H4 (cell line): ENCODE results near the gene PHEX. TPM values are rescaled to one million over a fixed set of nuclear protein-coding genes. Genes with fewer than 3 reads are reported as not detected.

Source experiments
- DNase-seq: peaks from one replicate; pipeline ENCODE4 v3.0.0-alpha.2; 2015; ENCODE audit warnings: low spot score
- total RNA-seq: library from RNA; depleted of rRNA; stranded (reverse); fragments of >200 nt; shearing (Covaris generic); gene quantifications from 2 replicates; pipeline ENCODE4 v1.2.3, GENCODE V29; 2014

PHEX gene
- total RNA-seq, 1 experiment from 2014 or later = 0.85 TPM

DNA sequence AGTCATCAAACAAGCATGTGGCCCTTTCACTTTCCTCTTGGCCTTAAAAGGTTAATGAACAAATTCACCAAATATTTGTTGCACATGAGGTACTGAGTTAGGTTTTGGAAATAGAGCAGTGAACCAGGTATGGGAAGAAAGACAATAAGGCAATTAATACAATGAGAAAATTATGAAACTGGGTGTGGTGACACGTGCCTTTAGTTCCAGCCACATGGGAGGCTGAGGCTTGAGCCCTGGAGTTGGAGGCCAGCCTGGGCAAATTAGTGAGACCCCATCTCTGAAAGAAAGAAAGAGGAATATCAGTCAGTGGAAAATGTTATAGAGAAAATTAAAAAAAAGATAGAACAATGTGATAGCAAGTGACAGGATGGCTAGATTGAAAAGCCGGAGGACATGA is 8.1 kb downstream of the PHEX start:
- no peak for DNase-seq

DNA sequence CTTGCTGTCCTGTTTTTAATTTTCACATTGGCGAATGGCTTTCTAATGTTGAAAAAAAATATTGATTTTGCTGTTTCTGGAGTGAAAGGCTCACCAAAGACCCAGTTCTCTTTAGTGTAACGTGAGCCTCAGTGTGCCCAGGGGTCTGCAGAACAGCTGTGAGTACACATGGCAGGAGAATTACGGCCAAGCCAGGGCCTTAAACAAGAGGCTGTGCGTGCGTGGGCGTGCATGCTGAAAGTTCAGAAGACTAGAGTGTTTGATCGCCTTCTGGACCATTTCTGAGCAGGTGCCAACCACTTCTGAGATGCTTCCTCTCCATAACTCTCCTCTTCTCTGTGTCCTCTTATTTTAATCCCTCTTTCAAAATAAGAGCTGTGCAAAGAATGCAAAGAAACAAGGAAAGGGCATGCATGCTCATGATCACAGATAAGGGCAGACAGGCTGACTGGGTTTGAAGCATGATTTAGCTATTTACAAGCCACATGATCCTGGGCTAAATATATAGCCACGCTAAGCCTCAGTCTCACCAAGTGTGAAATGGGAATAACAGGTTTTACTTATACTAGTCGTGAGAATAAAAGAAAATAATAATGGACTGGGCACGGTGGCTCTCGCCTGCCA is 9.9 kb downstream of the PHEX start:
- DNase-seq = no peak

DNA sequence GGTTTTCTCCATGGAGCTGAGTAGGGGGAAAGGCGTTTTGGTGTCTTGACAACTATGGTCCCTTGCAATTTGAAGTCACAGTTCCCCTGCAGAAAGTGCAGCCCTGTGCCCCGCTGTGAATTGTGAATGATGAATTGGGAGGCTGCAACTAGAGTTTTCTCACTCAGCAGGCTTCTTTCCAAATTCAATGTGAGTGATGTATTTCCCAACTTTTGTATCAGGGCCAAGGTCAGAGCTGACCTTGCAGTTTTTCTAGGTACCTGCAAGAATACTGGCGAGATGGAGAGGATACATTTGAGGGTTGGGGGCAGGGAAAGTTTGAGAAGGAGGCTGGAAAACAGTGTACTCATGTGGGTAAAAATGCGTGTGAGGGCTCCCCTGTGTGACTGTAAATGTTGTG is 11.7 kb downstream of the PHEX start:
- no peak for DNase-seq

- DNase-seq = no peak
Measured at GRCh38 chrX:22047468-22047867, 15.3 kb downstream of the PHEX start.

- no peak for DNase-seq
Measured at GRCh38 chrX:22053481-22053880, 21.4 kb downstream of the PHEX start.

- DNase-seq = no peak
Measured at GRCh38 chrX:22056235-22056634, 24.1 kb downstream of the PHEX start.

DNA sequence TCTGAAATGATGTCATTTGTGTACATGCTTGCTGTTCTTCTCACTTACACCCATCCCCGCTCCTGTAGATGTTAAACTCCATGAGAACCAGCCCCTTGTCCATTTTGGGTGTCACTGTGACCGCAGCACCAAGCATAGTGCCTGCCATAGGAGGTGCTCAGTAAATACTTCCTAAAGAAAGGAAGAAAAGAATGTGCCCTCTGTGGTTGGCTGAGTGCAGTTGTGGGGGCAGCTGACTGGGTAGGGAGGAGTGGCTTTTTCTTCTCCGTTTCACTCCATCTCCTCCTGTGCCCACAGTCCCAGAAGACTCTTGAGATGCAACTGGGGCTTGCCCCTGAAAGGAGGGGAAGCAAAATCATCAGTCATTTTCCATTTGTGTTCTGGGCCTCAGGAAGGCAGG is 25.5 kb downstream of the PHEX start:
- no peak for DNase-seq

GRCh38 chrX:22059775-22060174 is 27.6 kb downstream of the PHEX start:
- no peak for DNase-seq

- DNase-seq = no peak
Measured at GRCh38 chrX:22060415-22061280, 28.5 kb downstream of the PHEX start.

DNA sequence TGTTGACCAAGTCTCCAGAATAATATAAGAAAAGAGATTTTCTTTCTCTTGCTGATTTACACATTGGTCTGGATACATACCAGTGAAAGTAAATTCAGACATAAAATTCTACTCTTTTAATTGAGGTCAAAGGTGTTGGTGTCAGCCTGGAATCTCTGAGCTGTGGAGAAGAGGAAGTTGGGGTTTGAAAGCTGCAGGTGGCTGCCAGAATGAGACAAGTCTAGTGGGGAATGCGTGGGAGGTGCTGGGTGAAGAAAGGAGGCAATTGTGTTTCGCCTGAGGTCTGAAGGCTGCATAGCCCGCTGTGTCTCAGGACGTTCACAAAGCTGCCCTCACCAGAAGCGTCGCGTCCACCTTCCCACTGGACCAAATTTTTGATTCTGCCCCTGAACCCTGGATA is 31.2 kb downstream of the PHEX start:
- DNase-seq = no peak

GRCh38 chrX:22069586-22069985 is 37.5 kb downstream of the PHEX start:
- no peak for DNase-seq

DNA sequence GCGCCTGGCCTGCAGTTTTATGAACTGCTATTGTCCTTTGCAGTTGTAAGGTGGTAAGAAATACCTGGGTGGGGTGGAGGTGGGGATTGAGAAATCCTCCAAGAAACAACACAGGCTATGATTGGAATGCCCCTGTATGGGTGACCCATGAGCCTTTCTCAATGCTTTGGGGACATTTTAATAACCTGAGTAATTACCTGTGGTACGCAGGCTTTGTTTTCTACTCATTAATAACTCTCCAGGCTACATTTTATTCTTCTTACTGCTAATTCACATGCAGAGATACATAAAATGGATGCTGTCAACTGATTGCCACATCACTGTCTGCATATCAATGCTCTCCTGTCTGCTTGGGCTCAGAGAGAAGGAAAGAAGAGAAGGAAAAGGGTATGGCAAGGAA is 41.8 kb downstream of the PHEX start:
- DNase-seq = no peak

DNA sequence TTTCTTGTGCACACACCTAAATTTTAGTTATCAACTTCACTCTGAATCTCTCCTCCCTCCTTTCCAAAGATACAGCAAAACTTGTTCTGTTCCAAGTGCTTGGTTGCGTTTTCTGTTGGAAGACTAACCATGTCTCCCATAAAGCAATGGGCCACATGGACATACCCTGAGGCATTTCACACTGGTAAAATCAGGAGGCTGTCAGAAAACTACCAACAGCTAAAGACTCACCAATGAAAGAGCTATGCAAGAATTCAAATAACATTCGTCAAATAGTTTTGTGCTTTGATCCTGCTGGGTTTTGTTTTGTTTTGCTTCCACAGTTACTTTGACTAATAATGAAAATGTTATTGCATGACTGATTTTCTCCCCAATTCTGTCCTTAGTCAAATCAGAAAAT is 46.0 kb downstream of the PHEX start:
- DNase-seq = no peak

DNA sequence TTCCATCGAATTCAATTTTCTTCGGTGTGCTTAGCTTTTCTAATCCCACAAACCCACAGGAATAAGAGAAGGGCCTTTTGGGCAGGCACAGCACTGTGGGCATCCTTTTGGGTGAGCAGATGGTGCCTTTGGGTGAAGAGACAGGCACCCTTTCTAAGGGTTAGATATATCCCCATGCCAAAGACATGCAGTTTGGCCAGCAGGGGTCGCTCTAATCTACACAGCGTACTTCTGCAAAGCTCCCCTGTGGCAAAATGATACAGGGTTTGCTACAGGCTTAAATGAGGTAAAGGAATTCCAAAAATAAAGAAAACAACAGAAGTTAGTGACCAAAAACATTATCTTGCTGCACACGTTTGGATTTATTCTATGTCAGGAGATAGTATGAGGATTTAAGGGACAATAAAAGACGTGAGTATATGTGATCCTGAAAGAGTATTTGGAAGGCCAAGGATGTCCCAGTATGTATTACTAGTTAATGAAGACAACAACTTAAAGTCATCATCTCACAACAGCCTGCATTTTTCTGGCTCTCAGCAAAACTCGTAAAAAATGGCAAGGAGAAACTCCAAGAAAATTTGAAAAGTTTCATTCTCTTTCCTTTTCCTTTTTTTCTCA is 49.5 kb downstream of the PHEX start:
- peak; percentile 44 for DNase-seq

DNA sequence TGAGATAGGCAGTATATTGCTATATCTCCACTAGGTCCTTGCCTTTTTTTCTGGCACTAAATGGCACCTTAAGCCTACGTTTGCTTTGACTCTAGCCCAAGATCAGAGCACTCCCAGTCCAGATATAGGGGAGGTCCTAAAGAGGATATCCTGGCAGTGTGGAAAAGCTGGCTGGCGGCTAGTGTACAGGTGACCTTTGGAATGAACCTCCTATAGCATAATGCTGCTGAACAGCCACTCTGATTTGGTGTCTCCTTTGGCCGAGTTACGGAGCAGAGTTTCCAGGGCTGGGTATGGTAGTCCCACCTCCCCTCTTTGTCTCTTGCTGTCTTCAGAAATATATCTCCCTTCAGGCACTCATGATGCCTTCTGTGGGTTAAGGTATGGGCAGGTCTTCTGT is 53.9 kb downstream of the PHEX start:
- no peak for DNase-seq

DNA sequence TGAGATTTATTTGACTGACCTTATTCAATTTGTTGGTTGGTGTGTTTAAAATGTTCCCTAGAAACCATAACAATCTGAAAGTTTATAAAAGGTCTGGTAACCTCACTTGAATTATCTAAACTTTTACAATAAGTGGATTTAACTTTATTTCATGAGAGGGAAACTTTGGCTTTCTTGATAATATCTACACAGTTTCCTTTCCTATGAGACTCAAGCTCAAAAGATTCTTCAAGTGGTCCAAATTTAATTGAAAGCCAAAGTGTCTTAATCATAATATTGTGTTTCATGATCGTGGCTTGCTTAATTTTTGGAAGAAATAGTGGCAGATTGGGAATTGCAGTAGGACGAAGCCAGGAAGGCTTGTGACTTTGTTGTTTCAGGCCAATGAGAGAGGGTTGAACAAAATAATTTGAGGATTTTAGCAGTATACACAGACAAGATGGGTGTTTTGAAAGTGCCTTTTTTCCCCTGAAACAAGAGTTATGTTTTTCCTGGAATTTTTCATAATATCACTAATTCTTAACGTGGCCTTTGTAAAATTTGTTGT is 55.0 kb downstream of the PHEX start:
- DNase-seq = no peak

GRCh38 chrX:22088326-22088725 is 56.2 kb downstream of the PHEX start:
- DNase-seq = no peak

GRCh38 chrX:22090181-22090580 is 58.1 kb downstream of the PHEX start:
- DNase-seq = no peak

DNA sequence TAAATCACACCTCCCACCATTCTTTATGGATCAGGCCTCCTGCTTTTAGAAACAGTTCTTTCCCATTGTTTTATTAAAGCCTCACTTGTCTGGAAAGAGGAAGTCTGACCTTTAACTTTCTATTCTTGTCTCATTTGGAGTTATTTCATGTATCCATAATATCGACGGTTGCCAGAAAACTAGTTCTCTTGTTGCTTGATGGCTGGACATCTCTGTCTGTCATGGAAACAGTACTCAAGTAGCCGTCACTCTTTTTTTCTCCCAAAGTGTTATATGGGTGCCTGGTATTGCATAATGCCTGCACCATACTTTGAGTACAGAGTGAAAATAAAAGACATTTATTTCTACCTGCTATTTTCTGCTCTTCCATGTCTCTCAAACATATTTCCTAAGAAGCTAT is 61.4 kb downstream of the PHEX start:
- no peak for DNase-seq

- no peak for DNase-seq
Measured at GRCh38 chrX:22095286-22095685, 63.2 kb downstream of the PHEX start.

GRCh38 chrX:22095856-22096255 is 63.7 kb downstream of the PHEX start:
- DNase-seq = no peak

DNA sequence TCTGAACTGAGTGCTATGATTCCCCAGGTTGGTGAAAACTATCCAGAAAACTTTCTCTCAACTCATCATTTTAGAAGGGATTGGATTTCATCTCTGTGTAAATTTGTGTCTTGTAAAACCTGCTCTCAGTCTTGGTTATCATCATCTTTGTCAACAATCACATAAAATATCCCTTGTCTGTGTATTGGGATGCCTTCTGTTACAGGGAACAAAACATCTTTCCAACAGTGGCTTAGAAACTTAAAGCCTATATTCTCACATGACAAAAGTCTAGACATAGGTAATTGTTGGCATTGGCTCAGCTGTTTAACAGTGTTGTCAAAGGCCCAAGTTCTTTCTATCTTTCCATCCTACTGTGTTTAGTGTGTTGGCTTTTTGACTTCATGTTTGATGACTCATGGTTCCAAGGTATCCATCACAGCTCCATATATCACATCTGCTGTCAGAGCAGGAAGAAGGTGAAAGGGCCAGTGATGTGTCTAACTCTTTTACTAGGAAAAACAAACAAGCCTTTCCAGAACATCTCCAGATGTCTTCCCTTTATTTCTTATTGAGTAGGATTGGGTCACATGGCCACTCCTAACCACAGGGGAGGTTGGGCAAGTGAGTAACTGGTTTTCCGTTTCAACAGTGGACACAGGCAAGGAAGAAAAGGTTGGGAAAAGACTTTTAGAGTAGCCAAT is 65.0 kb downstream of the PHEX start:
- peak; percentile 41 for DNase-seq
